Neutrophil (primary cell): Measurements from ENCODE around the gene PERCC1.

ENCODE experiments used
- H3K27ac ChIP-seq: fragments of 200-600 bp; sonication (generic); 2 replicates; pipeline ENCODE4 v1.5.1; 2016; ENCODE audit warnings: mild to moderate bottlenecking, moderate library complexity
- H3K27me3 ChIP-seq: fragments of 200-600 bp; sonication (generic); 2 replicates; pipeline ENCODE4 v1.6.0; 2016; ENCODE audit warnings: mild to moderate bottlenecking
- H3K36me3 ChIP-seq: fragments of 200-600 bp; sonication (generic); 2 replicates; pipeline ENCODE4 v1.5.1; 2017
- H3K4me1 ChIP-seq, 2 experiments: fragments of 200-600 bp in 1 of 2; sonication (generic) in 1 of 2; 1 replicate in 1 of 2; 2 replicates in 1 of 2; pipeline versions ENCODE4 v1.5.1 to v1.6.1; 2013 to 2016; ENCODE audit warnings: low read depth in 1 of 2, low read length in 1 of 2, mild to moderate bottlenecking in 1 of 2, moderate library complexity in 1 of 2; ENCODE audit not compliant: control insufficient read depth in 1 of 2, insufficient read depth in 1 of 2
- H3K4me3 ChIP-seq, 2 experiments: fragments of 200-600 bp in 1 of 2; sonication (generic) in 1 of 2; 1 replicate in 1 of 2; 2 replicates in 1 of 2; pipeline ENCODE4 v1.5.1; 2013 to 2016; ENCODE audit warnings: low read depth in 1 of 2, low read length in 1 of 2, mild to moderate bottlenecking in 1 of 2, moderate library complexity in 1 of 2
- H3K9me3 ChIP-seq: fragments of 200-600 bp; sonication (generic); 2 replicates; pipeline ENCODE4 v1.5.1; 2016
- CTCF ChIP-seq: fragments of 200-600 bp; sonication (generic); IDR thresholded peaks from 2 replicates; pipeline ENCODE4 v1.5.1; 2016; ENCODE audit warnings: antibody characterized with exemption

The PERCC1 gene

GRCh38 chr16:1459967-1460366, 29.1 kb downstream of the PERCC1 start:
- no peaks in the 10 kb centered on the region for H3K4me1 ChIP-seq
- no peak overlapping the region for H3K27ac ChIP-seq
- H3K36me3 ChIP-seq = peaks cover 71% of the 10 kb centered on the region
- no peak for TF ChIP-seq CTCF
- no peaks in the 10 kb centered on the region for H3K27me3 ChIP-seq
- H3K9me3 ChIP-seq = no peaks in the 10 kb centered on the region
- H3K4me3 ChIP-seq = no peak overlapping the region

GRCh38 chr16:1460602-1461138, 29.8 kb downstream of the PERCC1 start:
- no peaks in the 10 kb centered on the region for H3K4me1 ChIP-seq
- H3K9me3 ChIP-seq = no peaks in the 10 kb centered on the region
- no peaks in the 10 kb centered on the region for H3K27me3 ChIP-seq
- no peak overlapping the region for H3K4me3 ChIP-seq
- no peak for TF ChIP-seq CTCF
- peaks cover 66% of the 10 kb centered on the region for H3K36me3 ChIP-seq
- no peak overlapping the region for H3K27ac ChIP-seq

- H3K4me3 ChIP-seq = no peak overlapping the region
- H3K4me1 ChIP-seq = no peaks in the 10 kb centered on the region
- no peak overlapping the region for H3K27ac ChIP-seq
- peaks cover 62% of the 10 kb centered on the region for H3K36me3 ChIP-seq
- no peaks in the 10 kb centered on the region for H3K27me3 ChIP-seq
- no peak for TF ChIP-seq CTCF
- H3K9me3 ChIP-seq = no peaks in the 10 kb centered on the region
Observed at GRCh38 chr16:1461146-1461545, 30.3 kb downstream of the PERCC1 start.

GRCh38 chr16:1464196-1464893, 33.5 kb downstream of the PERCC1 start:
- H3K27ac ChIP-seq = no peak overlapping the region
- no peaks in the 10 kb centered on the region for H3K9me3 ChIP-seq
- peaks cover 2 to 3% of the 10 kb centered on the region in 2 experiments for H3K4me1 ChIP-seq
- no peak for TF ChIP-seq CTCF
- H3K36me3 ChIP-seq = peaks cover 32% of the 10 kb centered on the region
- H3K27me3 ChIP-seq = no peaks in the 10 kb centered on the region
- H3K4me3 ChIP-seq = no peak overlapping the region

- no peak overlapping the region for H3K4me3 ChIP-seq
- H3K27ac ChIP-seq = no peak overlapping the region
- TF ChIP-seq CTCF = no peak
- H3K9me3 ChIP-seq = no peaks in the 10 kb centered on the region
- H3K36me3 ChIP-seq = peaks cover 29% of the 10 kb centered on the region
- H3K27me3 ChIP-seq = no peaks in the 10 kb centered on the region
- peaks cover 9 to 10% of the 10 kb centered on the region in 2 experiments for H3K4me1 ChIP-seq
Observed at GRCh38 chr16:1464894-1465566, 34.2 kb downstream of the PERCC1 start.
